ENCODE results near the gene AP2A2. TPM values are rescaled to one million over a fixed set of nuclear protein-coding genes. Genes with fewer than 3 reads are reported as not detected.

AP2A2 gene
- total RNA-seq, 1 experiment from 2014 or later: 55.5 TPM

- Histone ChIP-seq H3K9me3 (ENCODE audit: control insufficient read depth in 1 of 2, insufficient read depth in 1 of 2, low read depth in 1 of 2, low read length in 2 of 2) (no peaks in the 10 kb centered on the region), H3K27ac (ENCODE audit: low read depth, low read length) (no peak overlapping the region), H3K9ac (ENCODE audit: low read length) (no peak overlapping the region), H3K79me2 (ENCODE audit: insufficient read depth, low read length) (peaks cover 93% of the 10 kb centered on the region), H2AFZ (ENCODE audit: low read depth, low read length, poor library complexity, severe bottlenecking) (no peak overlapping the region), H3K36me3 (ENCODE audit: control insufficient read depth in 1 of 2, insufficient read depth in 2 of 2, low read length in 2 of 2) (no peaks in the 10 kb centered on the region), H4K20me1 (ENCODE audit: insufficient read depth) (no peaks in the 10 kb centered on the region), H3K9me2 (ENCODE audit: insufficient read depth) (no peaks in the 10 kb centered on the region), H3K4me2 (ENCODE audit: low read length) (no peak overlapping the region), H3K27me3 (ENCODE audit: insufficient read depth, low read length) (no peaks in the 10 kb centered on the region), H3K4me3 (replicated peaks in 1 of 2; ENCODE audit: low read depth in 1 of 2, low read length in 2 of 2) (no peak overlapping the region), H3K4me1 (ENCODE audit: control insufficient read depth in 1 of 2, insufficient read depth in 2 of 2, low read length in 2 of 2) (peaks cover 0 to 9% of the 10 kb centered on the region in 2 experiments; a peak in 1 of 4 replicates)
- DNase-seq (ENCODE audit: low read depth, low spot score) (no peak), ATAC-seq (no peak)
- TF ChIP-seq CBX3 (IDR thresholded peaks at IDR 0.05; ENCODE audit: low read depth): no peak
- no peak for TF ChIP-seq POLR2A (IDR thresholded peaks at IDR 0.05; ENCODE audit: borderline replicate concordance, extremely low read depth, insufficient read depth, insufficient read length)
- no peak for TF ChIP-seq JUND (IDR thresholded peaks at IDR 0.05)
- no peak for TF ChIP-seq SRF (IDR thresholded peaks at IDR 0.05; ENCODE audit: low read depth)
- ChIA-PET CTCF (no interaction called here), POLR2A (no interaction called here), RAD21 (ENCODE audit: low non-redundant PET in 1 of 2, low total read pairs in 2 of 2, uncharacterized antibody in 2 of 2, unreplicated experiment in 2 of 2) (no interaction called here)
- intact Hi-C loops (cut with micrococcal nuclease): no loop called here
- no TSS peak for BruUV-seq (replicated peaks)
Observed at GRCh38 chr11:934527-934926, 8.9 kb downstream of the AP2A2 start.

DNA sequence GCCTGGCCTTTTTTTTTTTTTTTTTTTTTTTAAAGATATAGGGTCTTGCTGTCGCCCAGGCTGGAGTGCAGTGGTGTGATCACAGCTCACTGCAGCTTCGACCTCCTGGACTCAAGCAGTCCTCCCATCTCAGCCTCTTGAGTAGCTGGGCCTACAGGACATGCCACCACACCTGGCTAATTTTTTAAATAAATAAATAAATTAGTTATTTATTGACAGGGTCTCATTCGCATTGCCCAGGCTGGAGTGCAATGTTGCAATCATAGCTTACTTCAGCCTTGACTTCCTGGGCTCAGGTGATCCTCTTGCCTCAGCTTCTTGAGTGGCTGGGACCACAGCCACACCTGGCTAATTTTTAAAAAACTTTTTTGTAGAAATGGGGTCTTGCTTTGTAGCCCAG, 10.5 kb downstream of the AP2A2 start:
- no peaks in the 10 kb centered on the region for H3K9me3 ChIP-seq (ENCODE audit: control insufficient read depth in 1 of 2, insufficient read depth in 1 of 2, low read depth in 1 of 2, low read length in 2 of 2)
- H3K9me2 ChIP-seq (ENCODE audit: insufficient read depth): no peaks in the 10 kb centered on the region
- ChIA-PET RAD21 (ENCODE audit: low non-redundant PET in 1 of 2, low total read pairs in 2 of 2, uncharacterized antibody in 2 of 2, unreplicated experiment in 2 of 2) (no interaction called here), POLR2A (no interaction called here), CTCF (no interaction called here)
- no peak overlapping the region for H2AFZ ChIP-seq (ENCODE audit: low read depth, low read length, poor library complexity, severe bottlenecking)
- TF ChIP-seq RAD21 (IDR thresholded peaks at IDR 0.05; ENCODE audit: low read depth): no peak
- H3K79me2 ChIP-seq (ENCODE audit: insufficient read depth, low read length): peaks cover 94% of the 10 kb centered on the region
- no peak overlapping the region for H3K9ac ChIP-seq (ENCODE audit: low read length)
- intact Hi-C loops (cut with micrococcal nuclease): no loop called here
- BruUV-seq (replicated peaks): no TSS peak
- H3K27ac ChIP-seq (ENCODE audit: low read depth, low read length): no peak overlapping the region
- H3K4me2 ChIP-seq (ENCODE audit: low read length): no peak overlapping the region
- ATAC-seq (no peak), DNase-seq (ENCODE audit: low read depth, low spot score) (no peak)
- H3K36me3 ChIP-seq (ENCODE audit: control insufficient read depth in 1 of 2, insufficient read depth in 2 of 2, low read length in 2 of 2): no peaks in the 10 kb centered on the region
- no peak overlapping the region for H3K4me3 ChIP-seq (replicated peaks in 1 of 2; ENCODE audit: low read depth in 1 of 2, low read length in 2 of 2)
- H4K20me1 ChIP-seq (ENCODE audit: insufficient read depth): no peaks in the 10 kb centered on the region
- H3K4me1 ChIP-seq (ENCODE audit: control insufficient read depth in 1 of 2, insufficient read depth in 2 of 2, low read length in 2 of 2): peaks cover 0 to 9% of the 10 kb centered on the region in 2 experiments; a peak in 1 of 4 replicates
- H3K27me3 ChIP-seq (ENCODE audit: insufficient read depth, low read length): no peaks in the 10 kb centered on the region

DNA sequence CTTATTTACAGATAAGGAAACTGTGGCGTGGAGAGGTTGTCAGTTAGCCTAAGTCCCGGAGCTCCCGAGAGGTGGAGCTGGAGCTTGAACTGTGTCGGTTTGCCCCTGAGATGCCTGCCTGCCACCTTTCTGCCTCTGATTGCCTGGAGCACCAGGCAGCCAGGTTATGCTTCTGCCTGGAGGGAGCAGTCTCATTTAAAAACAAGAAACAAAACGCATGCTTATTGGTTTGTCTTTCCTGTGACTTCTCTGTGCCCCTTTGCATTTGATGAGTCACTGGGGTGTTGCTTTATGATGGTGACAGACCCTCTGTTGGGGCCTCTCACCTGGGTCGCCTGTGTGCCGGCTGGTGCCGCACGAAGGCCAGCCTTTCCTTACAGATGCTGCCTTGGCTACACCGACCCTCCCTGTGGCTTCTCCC, 12.2 kb downstream of the AP2A2 start:
- ChIA-PET RAD21 (ENCODE audit: low non-redundant PET in 1 of 2, low total read pairs in 2 of 2, uncharacterized antibody in 2 of 2, unreplicated experiment in 2 of 2) (no interaction called here), CTCF (no interaction called here), POLR2A (no interaction called here)
- no peaks in the 10 kb centered on the region for H3K9me3 ChIP-seq (ENCODE audit: control insufficient read depth in 1 of 2, insufficient read depth in 1 of 2, low read depth in 1 of 2, low read length in 2 of 2)
- no peaks in the 10 kb centered on the region for H3K9me2 ChIP-seq (ENCODE audit: insufficient read depth)
- H3K79me2 ChIP-seq (ENCODE audit: insufficient read depth, low read length): peaks cover 94% of the 10 kb centered on the region
- no peak for ATAC-seq
- no peaks in the 10 kb centered on the region for H3K27me3 ChIP-seq (ENCODE audit: insufficient read depth, low read length)
- H4K20me1 ChIP-seq (ENCODE audit: insufficient read depth): no peaks in the 10 kb centered on the region
- no peak overlapping the region for H3K4me2 ChIP-seq (ENCODE audit: low read length)
- BruUV-seq (replicated peaks): no TSS peak
- no peak for DNase-seq (ENCODE audit: low read depth, low spot score)
- no peaks in the 10 kb centered on the region for H3K36me3 ChIP-seq (ENCODE audit: control insufficient read depth in 1 of 2, insufficient read depth in 2 of 2, low read length in 2 of 2)
- no peak overlapping the region for H3K4me3 ChIP-seq (replicated peaks in 1 of 2; ENCODE audit: low read depth in 1 of 2, low read length in 2 of 2)
- no peak overlapping the region for H3K9ac ChIP-seq (ENCODE audit: low read length)
- H3K4me1 ChIP-seq (ENCODE audit: control insufficient read depth in 1 of 2, insufficient read depth in 2 of 2, low read length in 2 of 2): peaks cover 0 to 9% of the 10 kb centered on the region in 2 experiments; a peak in 1 of 4 replicates
- H2AFZ ChIP-seq (ENCODE audit: low read depth, low read length, poor library complexity, severe bottlenecking): no peak overlapping the region
- intact Hi-C loops (cut with micrococcal nuclease): no loop called here
- H3K27ac ChIP-seq (ENCODE audit: low read depth, low read length): no peak overlapping the region
- TF ChIP-seq TCF7L2 (IDR thresholded peaks at IDR 0.05; ENCODE audit: borderline replicate concordance, extremely low read depth, insufficient read depth, insufficient read length) (no peak), JUND (IDR thresholded peaks at IDR 0.05) (no peak), CEBPB (IDR thresholded peaks at IDR 0.05; ENCODE audit: low read depth) (no peak), SP1 (IDR thresholded peaks at IDR 0.05; ENCODE audit: low read depth) (no peak), SRF (IDR thresholded peaks at IDR 0.05; ENCODE audit: low read depth) (no peak), MAX (IDR thresholded peaks at IDR 0.05) (no peak), EGR1 (IDR thresholded peaks at IDR 0.05; ENCODE audit: low read depth) (no peak), CBX3 (IDR thresholded peaks at IDR 0.05; ENCODE audit: low read depth) (no peak), RAD21 (IDR thresholded peaks at IDR 0.05; ENCODE audit: low read depth) (no peak), ELF1 (IDR thresholded peaks at IDR 0.05; ENCODE audit: borderline replicate concordance, low read depth) (no peak), SIN3A (IDR thresholded peaks at IDR 0.05; ENCODE audit: low read depth) (no peak)
- TF ChIP-seq, protein P1, sequence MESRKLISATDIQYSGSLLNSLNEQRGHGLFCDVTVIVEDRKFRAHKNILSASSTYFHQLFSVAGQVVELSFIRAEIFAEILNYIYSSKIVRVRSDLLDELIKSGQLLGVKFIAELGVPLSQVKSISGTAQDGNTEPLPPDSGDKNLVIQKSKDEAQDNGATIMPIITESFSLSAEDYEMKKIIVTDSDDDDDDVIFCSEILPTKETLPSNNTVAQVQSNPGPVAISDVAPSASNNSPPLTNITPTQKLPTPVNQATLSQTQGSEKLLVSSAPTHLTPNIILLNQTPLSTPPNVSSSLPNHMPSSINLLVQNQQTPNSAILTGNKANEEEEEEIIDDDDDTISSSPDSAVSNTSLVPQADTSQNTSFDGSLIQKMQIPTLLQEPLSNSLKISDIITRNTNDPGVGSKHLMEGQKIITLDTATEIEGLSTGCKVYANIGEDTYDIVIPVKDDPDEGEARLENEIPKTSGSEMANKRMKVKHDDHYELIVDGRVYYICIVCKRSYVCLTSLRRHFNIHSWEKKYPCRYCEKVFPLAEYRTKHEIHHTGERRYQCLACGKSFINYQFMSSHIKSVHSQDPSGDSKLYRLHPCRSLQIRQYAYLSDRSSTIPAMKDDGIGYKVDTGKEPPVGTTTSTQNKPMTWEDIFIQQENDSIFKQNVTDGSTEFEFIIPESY (IDR thresholded peaks at IDR 0.05; ENCODE audit: extremely low read depth, insufficient replicate concordance, low read length): no peak
- TF ChIP-seq, protein P2, sequence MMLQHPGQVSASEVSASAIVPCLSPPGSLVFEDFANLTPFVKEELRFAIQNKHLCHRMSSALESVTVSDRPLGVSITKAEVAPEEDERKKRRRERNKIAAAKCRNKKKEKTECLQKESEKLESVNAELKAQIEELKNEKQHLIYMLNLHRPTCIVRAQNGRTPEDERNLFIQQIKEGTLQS (IDR thresholded peaks at IDR 0.05): no peak
